ENCODE data around the gene UNC50.

DNA sequence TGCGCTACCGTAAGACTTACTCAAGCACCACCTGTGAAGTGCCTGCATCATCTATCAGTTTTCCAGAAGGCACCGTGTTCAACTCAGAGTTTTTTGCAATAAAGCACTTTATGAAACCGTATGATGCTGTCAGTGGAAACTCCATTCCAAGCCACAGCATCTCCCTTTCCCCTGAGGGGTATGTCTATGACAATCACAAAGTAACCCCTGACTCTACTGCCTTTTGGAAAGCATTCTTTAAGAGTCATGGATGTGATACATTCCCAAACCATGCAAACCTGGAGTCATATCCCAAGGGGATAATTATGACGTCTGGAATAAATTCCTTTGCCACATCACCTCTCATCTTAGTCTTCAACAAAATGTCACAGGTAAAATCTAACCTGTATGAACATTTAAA is 39.2 kb downstream of the UNC50 start:
- TF ChIP-seq, protein P1, sequence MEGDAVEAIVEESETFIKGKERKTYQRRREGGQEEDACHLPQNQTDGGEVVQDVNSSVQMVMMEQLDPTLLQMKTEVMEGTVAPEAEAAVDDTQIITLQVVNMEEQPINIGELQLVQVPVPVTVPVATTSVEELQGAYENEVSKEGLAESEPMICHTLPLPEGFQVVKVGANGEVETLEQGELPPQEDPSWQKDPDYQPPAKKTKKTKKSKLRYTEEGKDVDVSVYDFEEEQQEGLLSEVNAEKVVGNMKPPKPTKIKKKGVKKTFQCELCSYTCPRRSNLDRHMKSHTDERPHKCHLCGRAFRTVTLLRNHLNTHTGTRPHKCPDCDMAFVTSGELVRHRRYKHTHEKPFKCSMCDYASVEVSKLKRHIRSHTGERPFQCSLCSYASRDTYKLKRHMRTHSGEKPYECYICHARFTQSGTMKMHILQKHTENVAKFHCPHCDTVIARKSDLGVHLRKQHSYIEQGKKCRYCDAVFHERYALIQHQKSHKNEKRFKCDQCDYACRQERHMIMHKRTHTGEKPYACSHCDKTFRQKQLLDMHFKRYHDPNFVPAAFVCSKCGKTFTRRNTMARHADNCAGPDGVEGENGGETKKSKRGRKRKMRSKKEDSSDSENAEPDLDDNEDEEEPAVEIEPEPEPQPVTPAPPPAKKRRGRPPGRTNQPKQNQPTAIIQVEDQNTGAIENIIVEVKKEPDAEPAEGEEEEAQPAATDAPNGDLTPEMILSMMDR (optimal IDR thresholded peaks at IDR 0.05 in 1 of 3, IDR thresholded peaks at IDR 0.05 in 1 of 3, conservative IDR thresholded peaks at IDR 0.05 in 1 of 3; ENCODE audit: extremely low read depth in 1 of 3, insufficient read depth in 2 of 3, low read length in 3 of 3) = no peak
- TF ChIP-seq EZH2 (IDR thresholded peaks at IDR 0.05; ENCODE audit: low read length) = no peak

Measured in keratinocyte (primary cell).